ENCODE data around the gene TRAPPC4.
"Not testable (repeated sequence)": the region's sequence is repeated elsewhere in the genome, so short reads cannot be mapped to it uniquely, and the experiment has no call there.

TRAPPC4 gene

GRCh38 chr11:119015054-119015611 lies 3.4 kb upstream of the TRAPPC4 start:
- DNase-seq: no peak

GRCh38 chr11:119016216-119017009 lies 2.2 kb upstream of the TRAPPC4 start:
- DNase-seq: no peak

- not testable (repeated sequence) for DNase-seq
These were observed 1.2 kb upstream of the TRAPPC4 start for GRCh38 chr11:119017377-119017776.

- DNase-seq: no peak
These were observed 1.4 kb downstream of the TRAPPC4 start for GRCh38 chr11:119019996-119020395.

- DNase-seq: no peak
These were observed 3.1 kb downstream of the TRAPPC4 start for GRCh38 chr11:119021631-119022030.

GRCh38 chr11:119023741-119024140 lies 5.2 kb downstream of the TRAPPC4 start:
- DNase-seq: no peak

- no peak for DNase-seq
These were observed 6.0 kb downstream of the TRAPPC4 start for GRCh38 chr11:119024430-119025098.

GRCh38 chr11:119025099-119025473 lies 6.5 kb downstream of the TRAPPC4 start:
- no peak for DNase-seq

- DNase-seq: no peak
These were observed 7.0 kb downstream of the TRAPPC4 start for GRCh38 chr11:119025541-119025940.

- DNase-seq: no peak
These were observed 7.6 kb downstream of the TRAPPC4 start for GRCh38 chr11:119025978-119026766.

- DNase-seq: no peak
These were observed 8.4 kb downstream of the TRAPPC4 start for GRCh38 chr11:119026970-119027369.

GRCh38 chr11:119027561-119028345 lies 9.2 kb downstream of the TRAPPC4 start:
- DNase-seq: no peak

- no peak for DNase-seq
These were observed 9.9 kb downstream of the TRAPPC4 start for GRCh38 chr11:119028346-119029068.

- DNase-seq: no peak
These were observed 10.4 kb downstream of the TRAPPC4 start for GRCh38 chr11:119029069-119029339.

GRCh38 chr11:119029340-119030028 lies 10.9 kb downstream of the TRAPPC4 start:
- no peak for DNase-seq

- DNase-seq: no peak
These were observed 11.4 kb downstream of the TRAPPC4 start for GRCh38 chr11:119030029-119030328.

GRCh38 chr11:119030329-119031047 lies 11.9 kb downstream of the TRAPPC4 start, which contains the start of gene SLC37A4:
TSS of gene SLC37A4 (minus strand) at chr11:119030877.
- peak; percentile 83 for DNase-seq

GRCh38 chr11:119031912-119032280 lies 13.3 kb downstream of the TRAPPC4 start:
- DNase-seq: no peak

GRCh38 chr11:119033421-119033820 lies 14.9 kb downstream of the TRAPPC4 start:
- not testable (repeated sequence) for DNase-seq

- no peak for DNase-seq
These were observed 16.2 kb downstream of the TRAPPC4 start for GRCh38 chr11:119034813-119035212.

GRCh38 chr11:119038884-119039283 lies 20.3 kb downstream of the TRAPPC4 start:
- no peak for DNase-seq
